Panc1 (cell line): ENCODE measurements around the gene BCL2L1. TPM values are rescaled to one million over a fixed set of nuclear protein-coding genes. Genes with fewer than 3 reads are reported as not detected.
"Not testable (repeated sequence)": the region's sequence is repeated elsewhere in the genome, so short reads cannot be mapped to it uniquely, and the experiment has no call there.

Experiments
- ATAC-seq: fragments of 200-7000 bp; cut with Tn5 transposase; 2 replicates; pipeline ENCODE4 v1.9.1; 2020; ENCODE audit warnings: mild to moderate bottlenecking, moderate library complexity
- BruUV-seq: library from RNA; stranded (reverse); fragments of 400-500 nt; replicated peaks from 2 replicates; lab custom pipeline; 2021; lab: Mats Ljungman, UMichigan
- CTCF ChIA-PET: fragments of 300-600 bp; sonication (Branson Sonifier 250); formaldehyde crosslinking; loops from one replicate; lab custom pipeline; 2022; ENCODE audit warnings: antibody characterized with exemption; lab: Charles Lee
- POLR2A ChIA-PET: fragments of 300-600 bp; sonication (Branson Sonifier 250); formaldehyde crosslinking; loops from one replicate; lab custom pipeline; 2022; ENCODE audit warnings: antibody characterized with exemption; lab: Charles Lee
- DNase-seq: peaks from one replicate; pipeline ENCODE4 v3.0.0-alpha.2; 2010; ENCODE audit warnings: low read depth, low spot score
- H3K27ac ChIP-seq: 2 replicates; pipeline ENCODE4 v1.5.1; 2011; ENCODE audit warnings: mild to moderate bottlenecking, low read length, inconsistent platforms
- H3K27me3 ChIP-seq: fragments of 200-500 bp; sonication (Bioruptor generic); 2 replicates; pipeline ENCODE4 v1.6.0; 2014; ENCODE audit warnings: low read length, inconsistent platforms; ENCODE audit not compliant: control insufficient read depth, insufficient read depth
- H3K36me3 ChIP-seq: fragments of 200-500 bp; sonication (Bioruptor generic); 2 replicates; pipeline ENCODE4 v1.5.1; 2014; ENCODE audit warnings: inconsistent platforms, mild to moderate bottlenecking, low read length, moderate library complexity; ENCODE audit not compliant: control insufficient read depth, insufficient read depth
- H3K4me1 ChIP-seq: 2 replicates; pipeline ENCODE4 v1.5.1; 2011; ENCODE audit warnings: inconsistent platforms, mild to moderate bottlenecking, low read length, moderate library complexity; ENCODE audit not compliant: control insufficient read depth, insufficient read depth
- H3K4me3 ChIP-seq, 2 experiments: 2 replicates each; pipeline ENCODE4 v1.5.1; 2011 to 2012; ENCODE audit warnings: low read depth in 2 of 2, low read length in 2 of 2, mild to moderate bottlenecking in 2 of 2, inconsistent platforms in 1 of 2, moderate library complexity in 1 of 2
- H3K9me3 ChIP-seq: fragments of 200-500 bp; sonication (Bioruptor generic); 2 replicates; pipeline ENCODE4 v1.5.1; 2014; ENCODE audit warnings: low read depth, mild to moderate bottlenecking, inconsistent platforms, low read length, moderate library complexity; ENCODE audit not compliant: control insufficient read depth, insufficient read depth
- CTCF ChIP-seq: fragments of 450-650 bp; IDR thresholded peaks from 2 replicates; pipeline ENCODE4 v1.5.1; 2017; ENCODE audit warnings: mild to moderate bottlenecking
- POLR2AphosphoS5 ChIP-seq: IDR thresholded peaks from 2 replicates; pipeline ENCODE4 v1.6.1; 2012; ENCODE audit warnings: mild to moderate bottlenecking, low read depth, low read length, moderate library complexity
- REST ChIP-seq, 2 experiments: IDR thresholded peaks; 2 replicates each; pipeline ENCODE4 v1.6.1; 2011 to 2012; ENCODE audit warnings: low read depth in 2 of 2, control low read depth in 1 of 2, low read length in 1 of 2, mild to moderate bottlenecking in 1 of 2, moderate library complexity in 1 of 2; ENCODE audit not compliant: insufficient read depth in 1 of 2
- SIN3A ChIP-seq: IDR thresholded peaks from 2 replicates; pipeline ENCODE4 v1.6.1; 2012; ENCODE audit warnings: low read depth, mild to moderate bottlenecking, low read length, moderate library complexity, borderline replicate concordance; ENCODE audit not compliant: insufficient read depth
- TCF7L2 ChIP-seq: IDR thresholded peaks from 2 replicates; pipeline ENCODE4 v1.6.1; 2011; ENCODE audit warnings: mild to moderate bottlenecking, low read depth, low read length, inconsistent platforms
- in situ Hi-C: cut with HindIII; loops from 2 replicates; pipeline ENCODE4 v1.10.0; 2016; ENCODE audit warnings: low sequenced_read_pairs, low pct_unique_long_range_greater_than_20kb
- intact Hi-C: fragments of 100-400 bp; cut with micrococcal nuclease; formaldehyde crosslinking; loops from one replicate; pipeline ENCODE4 v1.10.0; 2022; ENCODE audit not compliant: unreplicated experiment
- total RNA-seq: library from RNA; stranded (reverse); gene quantifications from one replicate; pipeline ENCODE4 v1.2.1, GENCODE V29; 2021; ENCODE audit not compliant: unreplicated experiment

BCL2L1 gene
- total RNA-seq, 1 experiment from 2014 or later: 150 TPM

GRCh38 chr20:31630187-31630790 is 92.4 kb downstream of the BCL2L1 start:
- DNase-seq (no peak), ATAC-seq (no peak)
- H3K27ac ChIP-seq: no peak overlapping the region
- in situ Hi-C loops (no loop called here), intact Hi-C loops (loop anchor here (10.0 kb wide), 1 partner anchor 565 kb away; no protein-coding TSS in a partner anchor)
- POLR2A ChIA-PET: interaction anchor here (0.7 kb wide), 2 partner anchors 9 to 105 kb away, joined by 7 read pairs; no protein-coding TSS in a partner anchor
- CTCF ChIA-PET: interaction anchor here (0.6 to 1.1 kb wide), 2 partner anchors 21 to 93 kb away, joined by 5 to 6 read pairs; no protein-coding TSS in a partner anchor
- no peaks in the 10 kb centered on the region for H3K9me3 ChIP-seq
- BruUV-seq: no TSS peak
- H3K36me3 ChIP-seq: no peaks in the 10 kb centered on the region
- no peak overlapping the region for H3K4me3 ChIP-seq
- no peaks in the 10 kb centered on the region for H3K27me3 ChIP-seq
- no peak for TF ChIP-seq SIN3A
- no peak for TF ChIP-seq CTCF
- no peak for TF ChIP-seq REST (IDR thresholded peaks at IDR 0.05; ENCODE audit: insufficient read depth in 1 of 2, low read depth in 2 of 2, low read length in 1 of 2)
- TF ChIP-seq TCF7L2: no peak
- TF ChIP-seq POLR2AphosphoS5: no peak
- H3K4me1 ChIP-seq: no peaks in the 10 kb centered on the region

- POLR2A ChIA-PET, H3K27ac ChIP-seq, H3K27me3 ChIP-seq, DNase-seq, H3K4me1 ChIP-seq, ATAC-seq, H3K9me3 ChIP-seq, intact Hi-C loops, CTCF ChIA-PET, BruUV-seq, H3K4me3 ChIP-seq, H3K36me3 ChIP-seq: not testable (repeated sequence)
- in situ Hi-C loops: loop anchor here (10.0 kb wide), 1 partner anchor 63 kb away; no protein-coding TSS in a partner anchor
Observed at GRCh38 chr20:31628057-31628456, 94.6 kb downstream of the BCL2L1 start.

- H3K27me3 ChIP-seq, H3K27ac ChIP-seq, H3K36me3 ChIP-seq, H3K9me3 ChIP-seq, BruUV-seq, intact Hi-C loops, H3K4me3 ChIP-seq, DNase-seq, ATAC-seq, POLR2A ChIA-PET, H3K4me1 ChIP-seq: not testable (repeated sequence)
- in situ Hi-C loops: loop anchor here (10.0 kb wide), 1 partner anchor 62 kb away; no protein-coding TSS in a partner anchor
- CTCF ChIA-PET: interaction anchor here (1.2 kb wide), 1 partner anchor 13 kb away, joined by 3 read pairs; no protein-coding TSS in a partner anchor
Observed at GRCh38 chr20:31626534-31626933, 96.1 kb downstream of the BCL2L1 start.

GRCh38 chr20:31623123-31623505 is 99.6 kb downstream of the BCL2L1 start:
- H3K9me3 ChIP-seq, H3K4me3 ChIP-seq, H3K27ac ChIP-seq, POLR2A ChIA-PET, H3K36me3 ChIP-seq, intact Hi-C loops, H3K27me3 ChIP-seq, BruUV-seq, CTCF ChIA-PET, ATAC-seq, H3K4me1 ChIP-seq, DNase-seq: not testable (repeated sequence)
- in situ Hi-C loops: loop anchor here (10.0 kb wide), 1 partner anchor 58 kb away; no protein-coding TSS in a partner anchor
